Urothelium cell line (cell line): ENCODE results near the gene UBQLN1.

Source experiments
- DNase-seq: peaks from one replicate; pipeline ENCODE4 v3.0.0; 2011; ENCODE audit warnings: low spot score, mixed read lengths
- FAIRE-seq: peaks from 2 replicates; lab custom pipeline; 2011; peaks lifted over from hg19 to GRCh38; lab: Jason Lieb, UNC

UBQLN1 gene

DNA sequence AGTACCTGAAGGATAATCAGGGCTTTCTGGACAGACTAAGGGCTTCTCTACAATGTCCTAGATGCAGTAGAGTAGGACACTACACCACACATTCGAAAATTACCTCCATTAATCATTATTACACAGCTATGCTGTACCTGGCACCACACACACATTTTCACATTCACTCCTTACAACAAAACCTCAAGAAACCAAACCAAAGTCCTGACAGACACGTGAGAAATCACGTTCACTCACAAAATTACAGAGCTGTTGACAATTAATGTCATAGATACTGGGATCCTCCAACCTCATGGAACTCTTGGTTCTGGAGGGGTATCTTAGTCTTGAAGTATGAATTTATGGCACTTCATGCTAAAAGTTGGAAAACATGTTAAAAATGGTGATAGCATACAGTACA, 16.3 kb downstream of the UBQLN1 start:
- no peak for DNase-seq
- FAIRE-seq, result no peak

DNA sequence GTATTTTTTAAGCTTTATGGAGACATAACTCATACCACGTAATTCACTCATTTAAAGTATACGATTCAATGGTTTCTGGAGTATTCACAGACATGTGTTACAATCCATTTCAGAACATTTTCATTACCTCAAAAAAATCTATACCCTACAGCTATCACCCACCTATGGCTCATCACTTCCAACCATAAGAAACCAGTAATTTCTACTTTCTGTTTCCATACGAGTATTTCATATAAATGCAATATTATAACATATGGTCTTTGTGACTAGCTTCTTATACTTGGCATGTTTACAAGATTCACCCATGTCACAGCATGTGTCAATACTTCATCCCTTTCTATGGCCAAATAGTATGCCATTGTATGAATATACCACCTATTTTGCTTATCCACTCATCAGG, 18.8 kb downstream of the UBQLN1 start:
- DNase-seq, result no peak
- FAIRE-seq, result no peak

DNA sequence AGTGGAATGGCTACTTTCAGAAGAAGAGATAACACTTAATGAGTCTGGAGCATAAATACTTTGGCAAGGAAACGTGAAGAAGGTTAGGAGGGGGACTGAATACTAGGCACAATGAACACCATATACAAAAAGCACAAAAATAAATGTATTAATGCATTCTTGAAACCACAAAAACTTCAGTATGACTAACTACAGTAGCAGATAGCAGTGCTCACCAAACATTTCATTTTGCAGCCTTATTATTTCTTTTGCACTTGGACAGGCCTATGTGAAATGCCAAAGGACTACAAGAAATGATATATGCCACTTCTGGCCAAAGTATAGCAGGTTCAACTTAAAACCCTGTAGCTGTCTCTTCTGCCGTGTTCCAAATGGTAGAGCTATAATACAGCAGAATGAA, 26.3 kb downstream of the UBQLN1 start:
- FAIRE-seq, result no peak

DNA sequence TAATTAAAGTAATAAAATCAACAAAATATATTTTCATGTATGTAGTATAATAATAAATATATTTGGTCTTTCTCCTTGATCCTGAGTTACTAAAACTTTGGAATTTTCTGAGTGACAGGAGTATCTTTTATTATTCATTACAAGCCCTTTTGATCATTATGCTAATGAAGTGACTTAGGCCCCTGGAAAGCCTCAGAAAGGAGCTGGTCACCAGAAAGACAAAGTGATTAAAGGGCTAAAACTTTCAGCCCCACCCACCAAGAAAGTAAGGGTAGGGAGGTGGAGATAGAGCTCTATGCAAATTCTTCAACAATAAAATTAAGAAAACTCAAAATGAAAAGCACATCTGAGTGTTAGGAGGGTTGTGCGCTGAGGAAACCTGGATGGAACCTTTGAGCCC, 27.5 kb downstream of the UBQLN1 start:
- DNase-seq (no peak), FAIRE-seq (no peak)

More for the DNA sequence above, 26.3 kb downstream of the UBQLN1 start:
- DNase-seq, result no peak

DNA sequence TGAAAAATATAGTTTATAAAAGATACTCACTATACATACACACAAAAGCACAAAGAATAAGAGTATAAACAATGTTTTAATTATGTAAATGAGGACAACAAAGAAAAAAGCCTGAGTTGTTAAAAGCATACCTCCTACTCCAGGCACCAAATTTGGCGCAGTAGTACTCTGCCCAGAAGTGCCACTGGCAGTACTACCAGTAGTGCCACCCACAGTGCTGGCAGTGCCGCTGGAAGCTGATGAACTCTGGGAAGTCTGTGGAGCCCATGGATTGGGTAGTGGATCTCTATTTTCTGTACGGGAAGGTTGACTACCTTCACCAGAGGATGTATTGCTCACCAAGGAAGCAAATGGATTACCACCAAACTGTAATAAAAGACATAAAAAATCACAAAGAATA, 30.2 kb downstream of the UBQLN1 start:
- FAIRE-seq (no peak), DNase-seq (no peak)

DNA sequence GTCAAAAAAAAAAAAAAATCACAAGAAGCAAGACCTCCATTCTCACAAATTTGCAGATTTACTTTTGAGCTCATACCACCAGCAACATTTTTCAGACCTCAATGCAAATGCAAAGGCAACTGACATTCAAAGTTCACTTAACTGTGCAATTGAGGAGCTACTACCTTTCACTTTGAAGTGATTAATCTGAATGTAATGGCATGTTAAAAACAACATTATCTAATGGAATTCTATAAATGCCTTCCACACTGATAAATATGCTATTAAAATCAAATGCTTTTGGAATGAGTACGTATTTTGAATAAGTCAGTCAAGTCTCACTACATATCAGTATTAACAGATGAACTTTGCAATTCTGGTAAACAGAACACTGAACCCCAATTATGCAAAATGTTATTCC, 32.3 kb downstream of the UBQLN1 start:
- no peak for DNase-seq
- FAIRE-seq, result no peak

DNA sequence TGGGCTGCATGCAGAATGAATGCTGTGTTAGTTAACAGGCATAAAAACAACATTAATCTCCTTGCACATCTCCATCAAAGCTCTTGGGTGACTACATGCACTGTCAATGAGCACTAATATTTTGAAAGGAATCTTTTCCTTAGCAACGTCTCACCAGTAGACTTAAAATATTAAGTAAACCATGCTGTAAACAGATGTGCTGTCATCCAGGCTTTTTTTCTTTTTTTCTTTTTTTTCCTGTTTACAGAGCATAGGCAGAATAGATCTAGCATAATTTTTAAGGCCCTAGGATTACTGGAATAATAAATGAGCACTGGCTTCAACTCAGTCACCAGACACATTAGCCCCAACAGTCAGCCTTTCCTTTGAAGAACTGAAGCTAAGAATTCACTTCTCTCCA, 36.3 kb downstream of the UBQLN1 start:
- DNase-seq, result no peak
- no peak for FAIRE-seq

DNA sequence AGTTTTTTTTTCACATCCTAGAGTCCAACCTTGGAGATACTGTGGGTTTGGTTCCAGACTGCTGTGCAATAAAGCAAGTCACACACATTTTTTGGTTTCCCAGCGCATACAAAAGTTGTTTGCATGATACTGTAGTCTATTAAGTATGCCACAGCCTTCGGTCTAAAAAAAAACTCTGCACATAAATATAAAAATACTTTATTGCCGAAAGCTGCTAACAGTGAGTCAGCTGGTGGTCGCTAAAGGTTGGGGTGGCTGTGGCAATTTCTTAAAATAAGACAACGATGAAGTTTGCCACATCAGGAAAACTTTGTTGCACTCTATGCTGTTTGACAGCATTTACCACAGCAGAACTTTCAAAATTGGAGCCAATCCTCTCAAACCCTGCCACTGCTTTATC, 37.4 kb downstream of the UBQLN1 start:
- FAIRE-seq (no peak), DNase-seq (no peak)

DNA sequence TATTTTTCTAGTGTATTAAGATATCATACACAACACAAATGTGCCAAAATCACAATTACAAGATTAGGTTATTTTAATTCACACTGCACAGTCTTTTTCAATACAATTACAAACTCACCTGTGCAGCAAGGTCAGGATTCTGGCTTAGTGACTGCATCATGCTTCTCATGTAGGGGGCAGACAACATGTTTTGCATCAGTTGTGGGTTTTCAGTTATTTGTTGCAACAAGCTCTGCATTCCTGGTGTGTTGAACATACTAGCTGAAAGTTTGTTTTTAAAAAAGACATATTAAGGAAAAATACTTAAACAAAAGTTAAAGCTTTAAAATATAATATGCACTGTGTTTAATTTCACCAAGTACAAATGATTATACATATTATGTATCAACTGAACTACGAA, 38.7 kb downstream of the UBQLN1 start:
- FAIRE-seq (no peak), DNase-seq (no peak)

DNA sequence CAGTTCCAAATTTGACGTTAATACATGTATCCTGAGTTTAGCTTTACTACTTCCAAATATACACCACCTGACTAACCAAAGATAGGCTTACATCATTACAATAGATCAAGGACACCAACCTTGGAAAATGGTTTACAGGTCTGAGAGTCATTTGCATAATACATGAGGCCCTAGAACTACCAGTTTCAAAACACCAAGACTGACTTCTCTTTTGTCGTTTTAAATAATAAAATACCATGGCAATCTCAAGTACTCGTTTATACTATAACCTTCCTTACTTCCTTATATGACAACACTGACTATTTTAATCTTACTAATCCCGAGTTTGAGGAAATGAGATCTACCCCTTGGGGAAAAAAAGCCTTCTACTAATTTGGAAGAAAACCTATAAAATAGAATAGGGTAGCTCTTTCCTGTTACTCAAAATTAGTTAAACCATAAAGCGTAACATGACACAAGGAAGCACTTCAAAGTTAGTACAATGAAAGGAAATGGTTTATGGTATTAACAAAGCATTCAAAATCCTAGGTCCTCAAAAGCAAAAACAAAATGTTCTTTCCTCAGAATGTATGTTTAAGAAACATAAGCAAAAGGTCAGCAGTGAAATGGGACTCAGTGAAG, 42.1 kb downstream of the UBQLN1 start:
- FAIRE-seq (no peak), DNase-seq (no peak)

DNA sequence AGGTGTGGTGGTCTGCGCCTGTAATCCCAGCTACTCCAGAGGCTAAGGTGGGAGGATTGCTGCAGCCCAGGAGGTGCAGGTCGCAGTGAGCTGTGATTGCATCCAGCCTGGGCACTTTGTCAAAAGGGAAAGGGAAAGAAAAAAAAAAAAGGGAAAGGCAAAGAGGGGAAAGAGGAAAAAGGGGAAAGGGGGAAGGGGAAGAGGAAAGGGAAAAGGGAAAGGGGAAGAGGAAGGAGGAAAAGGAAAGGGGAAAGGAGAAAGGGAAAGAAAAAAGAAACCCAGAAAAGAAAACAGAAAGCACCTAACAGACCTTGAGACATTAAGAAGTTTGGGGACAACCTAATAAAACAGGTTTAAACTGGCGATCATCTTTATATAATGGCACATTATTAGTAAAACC, 44.8 kb downstream of the UBQLN1 start:
- DNase-seq (no peak), FAIRE-seq (no peak)

DNA sequence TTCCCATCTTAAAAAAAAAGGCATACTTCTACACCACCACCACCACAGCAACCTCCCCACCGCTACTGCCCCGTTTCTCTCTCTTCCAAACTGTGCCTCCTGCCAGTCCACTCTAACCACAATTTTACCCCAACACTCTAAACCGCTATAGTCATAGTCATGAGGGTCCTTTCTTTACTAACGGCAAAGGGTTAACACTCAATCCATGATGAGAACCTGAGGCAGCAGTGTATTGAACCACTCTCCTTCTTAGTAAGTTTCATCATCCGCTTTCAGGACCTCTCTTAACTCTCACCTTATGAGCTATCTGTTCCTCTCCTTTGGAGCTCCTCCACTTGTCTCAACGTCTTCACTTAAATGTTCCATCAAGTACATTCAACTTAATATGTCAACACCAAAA, 50.8 kb downstream of the UBQLN1 start:
- FAIRE-seq, result no peak
- no peak for DNase-seq

DNA sequence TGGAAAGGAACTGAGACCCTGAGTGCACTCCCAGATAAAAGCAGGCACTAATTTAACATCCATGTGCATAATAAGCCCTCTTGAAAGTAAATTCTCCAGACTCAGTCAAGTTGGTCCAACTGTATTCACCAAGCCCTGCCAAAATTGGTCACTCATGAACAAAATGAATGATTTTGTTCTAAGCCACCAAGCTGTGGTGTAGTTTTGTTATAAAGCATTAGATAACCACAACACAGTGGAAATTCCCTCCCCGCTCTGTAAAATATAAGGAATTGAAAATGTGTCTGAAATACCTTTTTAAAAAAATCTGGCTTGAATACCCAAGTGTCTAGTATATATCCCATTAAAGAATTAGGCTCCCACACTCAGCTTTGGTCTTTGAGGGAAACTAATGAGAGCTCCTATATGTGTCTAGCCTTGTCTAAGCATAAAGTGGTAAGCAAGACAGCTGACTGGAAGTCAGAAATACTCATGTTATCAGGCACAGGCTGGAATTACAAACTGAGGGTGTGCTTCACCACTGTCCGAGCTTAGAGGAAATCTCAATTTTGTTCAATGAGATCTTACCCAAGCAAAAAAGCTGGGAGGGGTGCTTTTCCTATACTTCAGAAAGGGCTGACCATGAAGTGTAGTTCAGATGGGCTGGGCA, 51.6 kb downstream of the UBQLN1 start:
- FAIRE-seq (no peak), DNase-seq (no peak)

DNA sequence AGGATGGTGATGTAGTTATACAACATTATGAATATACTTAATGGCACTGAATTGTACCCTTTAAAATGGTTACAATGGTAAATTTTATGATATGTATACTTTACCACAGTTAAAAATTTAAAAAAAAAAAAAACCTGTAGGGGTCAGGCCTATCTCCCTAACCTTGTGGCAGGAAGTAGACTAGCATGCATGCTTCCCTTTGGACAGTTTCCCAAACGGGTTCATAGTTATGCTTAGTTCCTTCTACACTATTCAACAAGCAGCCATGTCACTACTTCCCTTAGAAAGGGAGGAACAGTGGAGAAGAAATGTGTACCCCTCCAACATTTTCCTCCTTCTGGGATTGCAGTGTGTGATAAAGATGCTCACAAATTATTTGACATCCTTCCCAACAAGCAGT, 52.3 kb downstream of the UBQLN1 start:
- DNase-seq (no peak), FAIRE-seq (no peak)

DNA sequence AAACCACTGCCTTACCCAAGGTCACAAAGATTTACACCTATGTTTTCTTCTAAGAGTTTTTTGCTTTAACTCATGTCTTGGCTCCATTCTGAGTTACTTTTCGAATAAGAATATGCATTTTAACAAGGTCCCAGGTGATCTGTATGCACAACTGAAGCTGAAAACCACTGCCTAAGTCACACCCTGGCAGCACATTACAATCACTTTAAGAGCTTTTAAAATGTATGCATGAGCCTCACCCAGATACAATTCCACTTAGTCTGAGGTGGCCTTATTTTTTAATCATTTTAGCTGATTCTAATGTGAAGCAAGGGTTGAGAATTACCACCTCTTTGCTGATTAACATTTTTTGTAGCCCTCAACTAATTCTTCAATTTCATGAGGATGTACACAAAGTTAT, 55.3 kb downstream of the UBQLN1 start:
- FAIRE-seq (no peak), DNase-seq (no peak)

DNA sequence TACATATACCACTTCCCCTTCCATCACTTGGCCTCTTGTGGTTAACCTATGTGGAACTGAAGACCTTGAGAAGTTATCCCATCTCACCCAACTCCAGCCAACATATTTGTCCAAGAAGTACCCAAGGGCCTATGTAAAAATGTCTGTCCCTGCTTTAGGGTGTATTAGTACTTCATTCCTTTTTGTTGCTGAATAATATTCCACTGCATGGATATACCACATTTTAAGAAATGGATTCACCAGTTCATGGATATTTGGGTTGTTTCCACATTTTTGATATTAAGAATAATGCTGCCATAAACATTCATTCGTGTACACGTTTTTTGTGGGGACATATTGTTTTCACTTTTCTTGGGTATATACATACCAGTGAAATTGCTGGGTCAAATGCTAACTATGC, 56.2 kb downstream of the UBQLN1 start:
- FAIRE-seq (no peak), DNase-seq (no peak)

DNA sequence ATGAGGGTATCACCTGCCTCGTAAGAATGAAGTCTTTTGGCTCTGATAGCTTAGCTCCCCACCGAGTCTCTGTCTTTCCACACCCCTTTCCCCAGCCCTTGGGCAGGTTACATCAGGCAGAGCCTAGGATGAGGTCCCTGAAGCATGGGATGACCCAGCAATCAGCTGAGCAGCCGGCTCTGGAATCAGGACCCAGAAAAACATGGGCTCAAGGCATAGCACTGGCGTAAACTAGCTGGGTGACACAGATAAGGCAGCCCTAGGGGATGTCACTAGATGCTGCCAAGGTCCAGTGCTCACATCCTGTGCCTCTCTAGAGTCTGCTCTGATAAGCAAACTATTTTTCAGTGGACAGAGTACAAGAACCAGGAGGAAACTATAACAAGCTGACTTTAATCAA, 58.2 kb downstream of the UBQLN1 start:
- FAIRE-seq (no peak), DNase-seq (no peak)

DNA sequence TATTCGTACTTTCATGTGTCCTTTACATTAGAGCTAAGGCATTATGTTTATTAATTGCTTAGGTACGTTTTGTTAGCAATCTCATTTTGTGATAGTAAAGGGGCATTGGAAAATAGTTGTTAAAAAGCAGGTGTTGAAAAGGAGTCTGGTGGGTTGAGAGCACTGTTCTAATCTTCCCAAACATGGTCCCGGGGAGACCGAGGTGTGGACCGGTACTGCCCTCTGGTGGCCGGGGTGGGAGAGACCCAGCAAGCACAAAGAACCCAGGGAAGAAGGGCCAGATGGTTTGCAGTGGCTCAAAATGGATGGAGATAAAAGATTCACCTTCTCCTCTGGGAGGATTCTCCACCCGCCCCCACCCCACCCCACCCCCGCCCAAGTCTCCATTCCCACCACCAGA, 58.7 kb downstream of the UBQLN1 start:
- FAIRE-seq, result no peak
- peak; percentile 76 for DNase-seq

DNA sequence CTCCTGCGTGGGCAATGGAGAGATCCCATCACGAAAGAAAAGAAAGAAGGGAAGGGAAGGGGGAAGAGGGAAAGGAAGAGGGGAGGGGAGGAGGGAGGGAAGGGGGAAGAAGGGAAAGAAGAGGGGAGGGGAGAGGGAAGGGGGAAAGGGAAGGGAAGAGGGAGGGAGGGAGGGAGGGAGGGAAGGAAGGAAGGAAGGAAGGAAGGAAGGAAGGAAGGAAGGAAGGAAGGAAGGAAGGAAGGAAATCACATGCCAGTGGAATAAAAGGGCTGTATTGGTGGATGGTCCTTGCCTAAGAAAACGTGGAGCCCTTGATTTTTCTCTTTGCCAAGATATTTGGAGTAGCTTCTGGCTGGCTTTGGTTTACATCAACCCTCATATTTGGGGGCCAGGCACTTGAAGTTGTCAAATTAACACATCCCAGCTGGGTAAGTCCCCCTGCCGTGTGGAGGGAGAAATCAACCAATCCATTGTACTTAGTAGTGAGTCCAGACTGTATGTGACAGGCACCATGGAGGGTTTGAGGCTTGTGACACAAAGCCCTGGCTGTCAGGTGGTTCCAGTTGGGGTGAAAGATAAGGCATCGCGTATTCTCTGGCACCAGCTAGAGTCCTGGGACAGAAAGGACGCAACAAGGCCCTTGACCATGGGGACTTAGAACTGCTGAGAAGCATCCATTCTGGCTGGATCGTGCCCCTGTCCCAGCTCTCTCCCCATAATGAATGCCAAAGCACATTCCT, 61.1 kb downstream of the UBQLN1 start:
- DNase-seq, result no peak
- no peak for FAIRE-seq

DNA sequence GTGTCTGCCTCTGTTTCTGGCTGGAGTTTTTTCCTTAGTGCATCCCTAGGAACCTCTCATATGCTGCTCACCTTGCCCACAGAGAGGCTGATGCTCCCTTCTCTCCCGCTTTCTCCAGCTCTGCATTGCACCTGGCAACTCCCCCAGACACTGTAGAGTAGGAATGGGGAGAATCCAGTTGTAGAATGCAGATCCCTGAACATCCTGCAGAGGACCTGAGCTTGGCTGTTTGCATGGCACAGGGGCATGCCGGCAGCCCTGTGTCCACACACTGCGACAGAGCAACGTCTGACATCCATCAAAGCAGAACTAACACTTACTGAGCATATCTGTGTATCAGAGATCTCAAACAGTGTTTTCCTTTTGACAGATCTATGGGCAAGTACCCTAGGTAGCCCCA, 65.0 kb downstream of the UBQLN1 start:
- FAIRE-seq, result no peak
- no peak for DNase-seq

DNA sequence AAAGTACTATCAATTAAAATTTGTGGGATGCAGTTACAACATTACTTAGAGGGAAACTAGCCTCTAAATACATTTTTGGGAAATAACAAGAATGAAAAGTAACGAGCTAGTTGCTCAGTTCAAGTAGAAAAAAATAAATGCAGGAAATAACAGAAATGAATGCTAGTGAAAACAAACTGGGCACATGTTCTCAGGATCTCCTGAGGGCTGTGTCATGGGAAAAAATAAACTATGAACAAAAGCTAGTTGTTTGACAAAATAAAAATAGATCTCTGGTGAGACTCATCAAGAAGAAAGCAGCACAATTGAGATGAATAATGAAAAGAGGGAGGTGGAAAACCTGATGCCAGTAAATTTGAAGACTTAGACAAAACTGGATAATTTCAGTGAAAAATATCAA, 68.5 kb downstream of the UBQLN1 start:
- FAIRE-seq (no peak), DNase-seq (no peak)

DNA sequence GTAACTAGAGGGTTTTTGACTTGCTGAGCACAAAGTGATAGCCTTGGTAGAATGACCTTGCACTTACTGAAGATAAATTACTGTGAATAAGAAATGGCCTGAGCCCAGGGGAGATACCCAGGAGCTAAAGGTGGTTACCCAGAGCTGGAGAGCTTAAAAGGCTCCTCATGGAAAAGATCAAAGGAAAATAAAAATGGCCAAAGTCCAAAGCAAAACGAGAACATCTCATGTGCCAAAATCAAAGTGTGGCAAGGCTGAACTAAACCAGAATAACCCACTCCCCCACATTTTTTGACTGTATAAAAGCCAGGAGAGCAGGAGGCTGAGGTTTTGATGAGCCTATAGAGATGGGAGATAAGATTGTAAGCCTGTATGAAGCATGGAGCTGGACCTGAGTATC, 70.4 kb downstream of the UBQLN1 start:
- FAIRE-seq (no peak), DNase-seq (no peak)
